Measurements from ENCODE around the gene AUTS2.

The AUTS2 gene

GRCh38 chr7:69857014-69857413 lies 258.7 kb downstream of the AUTS2 start:
- DNase-seq (ENCODE audit: low spot score) = no peak

GRCh38 chr7:69858471-69858870 lies 260.2 kb downstream of the AUTS2 start:
- DNase-seq (ENCODE audit: low spot score) = no peak

GRCh38 chr7:69859342-69859741 lies 261.1 kb downstream of the AUTS2 start:
- DNase-seq (ENCODE audit: low spot score) = no peak

GRCh38 chr7:69860486-69860885 lies 262.2 kb downstream of the AUTS2 start:
- DNase-seq (ENCODE audit: low spot score) = no peak

- no peak for DNase-seq (ENCODE audit: low spot score)
These were observed 262.8 kb downstream of the AUTS2 start for GRCh38 chr7:69860941-69861622.

GRCh38 chr7:69862413-69863064 lies 264.3 kb downstream of the AUTS2 start:
- DNase-seq (ENCODE audit: low spot score) = no peak

GRCh38 chr7:69864274-69864673 lies 266.0 kb downstream of the AUTS2 start:
- no peak for DNase-seq (ENCODE audit: low spot score)

GRCh38 chr7:69864822-69865221 lies 266.5 kb downstream of the AUTS2 start:
- no peak for DNase-seq (ENCODE audit: low spot score)

- DNase-seq (ENCODE audit: low spot score) = no peak
These were observed 270.6 kb downstream of the AUTS2 start for GRCh38 chr7:69868921-69869320.

GRCh38 chr7:69871213-69871885 lies 273.1 kb downstream of the AUTS2 start:
- no peak for DNase-seq (ENCODE audit: low spot score)

GRCh38 chr7:69871886-69872569 lies 273.8 kb downstream of the AUTS2 start:
- no peak for DNase-seq (ENCODE audit: low spot score)

- DNase-seq (ENCODE audit: low spot score) = no peak
These were observed 275.2 kb downstream of the AUTS2 start for GRCh38 chr7:69873512-69873911.

GRCh38 chr7:69878015-69878414 lies 279.7 kb downstream of the AUTS2 start:
- DNase-seq (ENCODE audit: low spot score) = no peak

- no peak for DNase-seq (ENCODE audit: low spot score)
These were observed 280.3 kb downstream of the AUTS2 start for GRCh38 chr7:69878591-69878990.

- no peak for DNase-seq (ENCODE audit: low spot score)
These were observed 281.7 kb downstream of the AUTS2 start for GRCh38 chr7:69879989-69880388.

GRCh38 chr7:69880840-69881239 lies 282.6 kb downstream of the AUTS2 start:
- DNase-seq (ENCODE audit: low spot score) = peak; percentile 45

- no peak for DNase-seq (ENCODE audit: low spot score)
These were observed 284.0 kb downstream of the AUTS2 start for GRCh38 chr7:69882269-69882668.

- no peak for DNase-seq (ENCODE audit: low spot score)
These were observed 285.2 kb downstream of the AUTS2 start for GRCh38 chr7:69883399-69883891.

- DNase-seq (ENCODE audit: low spot score) = no peak
These were observed 287.2 kb downstream of the AUTS2 start for GRCh38 chr7:69885431-69885830.

GRCh38 chr7:69889338-69889975 lies 291.2 kb downstream of the AUTS2 start:
- DNase-seq (ENCODE audit: low spot score) = no peak

GRCh38 chr7:69889976-69890351 lies 291.7 kb downstream of the AUTS2 start:
- DNase-seq (ENCODE audit: low spot score) = no peak

- no peak for DNase-seq (ENCODE audit: low spot score)
These were observed 294.5 kb downstream of the AUTS2 start for GRCh38 chr7:69892790-69893189.

Data from D341Med (cell line).